Measurements from ENCODE around the gene HDAC1. TPM values are rescaled to one million over a fixed set of nuclear protein-coding genes. Genes with fewer than 3 reads are reported as not detected.

Gene HDAC1
- total RNA-seq, 1 experiment from 2014 or later: 117 TPM

GRCh38 chr1:32250893-32251716, 40.8 kb upstream of the HDAC1 start, which contains the start of gene LCK:
Gene LCK, plus strand, starts transcription at chr1:32251265. Its CDS starts 23,065 bp downstream, at chr1:32274330.
- intact Hi-C loops (cut with micrococcal nuclease; ENCODE audit: unreplicated experiment): no loop called here
- DNase-seq: no peak
- Mint-ChIP-seq H3K9me3 (ENCODE audit: unreplicated experiment) (no peaks in the 10 kb centered on the region), H3K27ac (ENCODE audit: unreplicated experiment) (no peak within 1 kb of the TSS), H3K36me3 (ENCODE audit: insufficient read depth, unreplicated experiment) (no peaks in the 10 kb centered on the region), H3K4me1 (ENCODE audit: low read depth, unreplicated experiment) (no peaks in the 10 kb centered on the region), H3K27me3 (ENCODE audit: insufficient read depth, unreplicated experiment) (no peaks in the 10 kb centered on the region), H3K4me3 (ENCODE audit: unreplicated experiment) (no peak within 1 kb of the TSS)
- TF ChIP-seq CTCF (IDR thresholded peaks at IDR 0.05; ENCODE audit: insufficient read depth in 1 of 2, low read depth in 1 of 2, low read length in 1 of 2, severe bottlenecking in 1 of 2, unreplicated experiment in 1 of 2): no peak
- no TSS peak for BruUV-seq (replicated peaks)
- ChIA-PET POLR2A (interaction anchor here (0.6 kb wide), 1 partner anchor 25 kb away, joined by 4 read pairs; no protein-coding TSS in a partner anchor), CTCF (no interaction called here)
- H3K4me1 ChIP-seq: no peaks in the 10 kb centered on the region
- H3K9me3 ChIP-seq: no peaks in the 10 kb centered on the region
- no peaks in the 10 kb centered on the region for H3K27me3 ChIP-seq (replicated peaks; ENCODE audit: control insufficient read depth, insufficient read depth, low read length)
- H3K36me3 ChIP-seq (ENCODE audit: control insufficient read depth, insufficient read depth, low read length): no peaks in the 10 kb centered on the region
- no peak within 1 kb of the TSS for H3K4me3 ChIP-seq (ENCODE audit: low read depth, low read length)

- Histone ChIP-seq H3K36me3 (ENCODE audit: control insufficient read depth, insufficient read depth, low read length) (no peaks in the 10 kb centered on the region), H3K4me3 (ENCODE audit: low read depth, low read length) (no peak overlapping the region), H3K27me3 (replicated peaks; ENCODE audit: control insufficient read depth, insufficient read depth, low read length) (no peaks in the 10 kb centered on the region), H3K9me3 (no peaks in the 10 kb centered on the region), H3K4me1 (no peaks in the 10 kb centered on the region)
- intact Hi-C loops (cut with micrococcal nuclease; ENCODE audit: unreplicated experiment): no loop called here
- no TSS peak for BruUV-seq (replicated peaks)
- Mint-ChIP-seq H3K9me3 (ENCODE audit: unreplicated experiment) (no peaks in the 10 kb centered on the region), H3K27ac (ENCODE audit: unreplicated experiment) (no peak overlapping the region), H3K4me3 (ENCODE audit: unreplicated experiment) (no peak overlapping the region), H3K36me3 (ENCODE audit: insufficient read depth, unreplicated experiment) (no peaks in the 10 kb centered on the region), H3K27me3 (ENCODE audit: insufficient read depth, unreplicated experiment) (no peaks in the 10 kb centered on the region), H3K4me1 (ENCODE audit: low read depth, unreplicated experiment) (no peaks in the 10 kb centered on the region)
- no peak for DNase-seq
- ChIA-PET CTCF (no interaction called here), POLR2A (no interaction called here)
- TF ChIP-seq CTCF (IDR thresholded peaks at IDR 0.05; ENCODE audit: insufficient read depth in 1 of 2, low read depth in 1 of 2, low read length in 1 of 2, severe bottlenecking in 1 of 2, unreplicated experiment in 1 of 2): no peak
Observed at GRCh38 chr1:32255072-32256071, 36.5 kb upstream of the HDAC1 start.

GRCh38 chr1:32256473-32257226, 35.2 kb upstream of the HDAC1 start:
- DNase-seq: no peak
- Mint-ChIP-seq H3K4me3 (ENCODE audit: unreplicated experiment) (no peak overlapping the region), H3K36me3 (ENCODE audit: insufficient read depth, unreplicated experiment) (no peaks in the 10 kb centered on the region), H3K27me3 (ENCODE audit: insufficient read depth, unreplicated experiment) (no peaks in the 10 kb centered on the region), H3K9me3 (ENCODE audit: unreplicated experiment) (no peaks in the 10 kb centered on the region), H3K4me1 (ENCODE audit: low read depth, unreplicated experiment) (no peaks in the 10 kb centered on the region), H3K27ac (ENCODE audit: unreplicated experiment) (no peak overlapping the region)
- TF ChIP-seq CTCF (IDR thresholded peaks at IDR 0.05; ENCODE audit: insufficient read depth in 1 of 2, low read depth in 1 of 2, low read length in 1 of 2, severe bottlenecking in 1 of 2, unreplicated experiment in 1 of 2): no peak
- no TSS peak for BruUV-seq (replicated peaks)
- intact Hi-C loops (cut with micrococcal nuclease; ENCODE audit: unreplicated experiment): no loop called here
- Histone ChIP-seq H3K27me3 (replicated peaks; ENCODE audit: control insufficient read depth, insufficient read depth, low read length) (no peaks in the 10 kb centered on the region), H3K36me3 (ENCODE audit: control insufficient read depth, insufficient read depth, low read length) (no peaks in the 10 kb centered on the region), H3K9me3 (no peaks in the 10 kb centered on the region), H3K4me3 (ENCODE audit: low read depth, low read length) (no peak overlapping the region), H3K4me1 (no peaks in the 10 kb centered on the region)
- POLR2A ChIA-PET: no interaction called here
- CTCF ChIA-PET: no interaction called here
